Trophoblast cell (in vitro differentiated cells and primary cell): Measurements from ENCODE around the gene APC.

Experiments
- DNase-seq, 2 donors: peaks; one replicate each; pipeline ENCODE4 v3.0.0-alpha.2; 2016
- H2AFZ ChIP-seq: 2 replicates; pipeline ENCODE4 v1.6.1; 2013; ENCODE audit warnings: low read length, moderate library complexity, mild to moderate bottlenecking; ENCODE audit not compliant: insufficient read depth, poor library complexity
- H2AK5ac ChIP-seq: 2 replicates; pipeline ENCODE4 v1.6.1; 2013; ENCODE audit warnings: mild to moderate bottlenecking, low read length
- H2BK120ac ChIP-seq: 2 replicates; pipeline ENCODE4 v1.6.1; 2013; ENCODE audit warnings: low read length, mild to moderate bottlenecking, moderate library complexity; ENCODE audit not compliant: insufficient read depth, poor library complexity
- H2BK12ac ChIP-seq: 2 replicates; pipeline ENCODE4 v1.6.1; 2013; ENCODE audit warnings: mild to moderate bottlenecking, low read length, moderate library complexity
- H2BK5ac ChIP-seq: 2 replicates; pipeline ENCODE4 v1.6.1; 2013; ENCODE audit warnings: low read length, low read depth, moderate library complexity, mild to moderate bottlenecking; ENCODE audit not compliant: poor library complexity
- H3K14ac ChIP-seq: 2 replicates; pipeline ENCODE4 v1.6.1; 2013; ENCODE audit warnings: mild to moderate bottlenecking, low read length
- H3K18ac ChIP-seq: 2 replicates; pipeline ENCODE4 v1.6.1; 2013; ENCODE audit warnings: mild to moderate bottlenecking, low read length
- H3K23ac ChIP-seq: 2 replicates; pipeline ENCODE4 v1.6.1; 2013; ENCODE audit warnings: low read length
- H3K27ac ChIP-seq: 2 replicates; pipeline ENCODE4 v1.5.1; 2013; ENCODE audit warnings: low read depth, mild to moderate bottlenecking, inconsistent platforms, low read length, moderate library complexity
- H3K27me3 ChIP-seq: 2 replicates; pipeline ENCODE4 v1.6.1; 2013; ENCODE audit warnings: inconsistent platforms, mild to moderate bottlenecking, low read length, moderate library complexity; ENCODE audit not compliant: insufficient read depth
- H3K36me3 ChIP-seq, 2 experiments: 1 replicate in 1 of 2; 2 replicates in 1 of 2; pipeline ENCODE4 v1.6.1; 2013; ENCODE audit warnings: low read length in 2 of 2, mild to moderate bottlenecking in 2 of 2, moderate library complexity in 1 of 2; ENCODE audit not compliant: insufficient read depth in 2 of 2, control insufficient read depth in 1 of 2
- H3K4ac ChIP-seq: 2 replicates; pipeline ENCODE4 v1.6.1; 2013; ENCODE audit warnings: low read depth, mild to moderate bottlenecking, low read length, moderate library complexity
- H3K4me1 ChIP-seq, 2 experiments: 1 replicate in 1 of 2; 2 replicates in 1 of 2; pipeline ENCODE4 v1.6.1; 2013; ENCODE audit warnings: low read length in 2 of 2, mild to moderate bottlenecking in 2 of 2, moderate library complexity in 1 of 2; ENCODE audit not compliant: insufficient read depth in 2 of 2, control insufficient read depth in 1 of 2
- H3K4me2 ChIP-seq: 2 replicates; pipeline ENCODE4 v1.6.1; 2013; ENCODE audit warnings: inconsistent platforms, mild to moderate bottlenecking, low read length, moderate library complexity
- H3K4me3 ChIP-seq: 2 replicates; pipeline ENCODE4 v1.5.1; 2013; ENCODE audit warnings: mild to moderate bottlenecking, low read depth, low read length, inconsistent platforms
- H3K79me1 ChIP-seq: one replicate; pipeline ENCODE4 v1.6.1; 2013; ENCODE audit warnings: low read length
- H3K79me2 ChIP-seq: 2 replicates; pipeline ENCODE4 v1.6.1; 2013; ENCODE audit warnings: low read length, mild to moderate bottlenecking; ENCODE audit not compliant: control insufficient read depth, insufficient read depth, poor library complexity
- H3K9ac ChIP-seq: 2 replicates; pipeline ENCODE4 v1.6.1; 2013; ENCODE audit warnings: mild to moderate bottlenecking, low read length
- H3K9me3 ChIP-seq: 2 replicates; pipeline ENCODE4 v1.6.1; 2013; ENCODE audit warnings: low read depth, mild to moderate bottlenecking, control low read depth, inconsistent platforms, low read length; ENCODE audit not compliant: insufficient read depth
- H4K12ac ChIP-seq: 2 replicates; pipeline ENCODE4 v1.6.1; 2013; ENCODE audit warnings: low read depth, mild to moderate bottlenecking, low read length, moderate library complexity
- H4K8ac ChIP-seq: 2 replicates; pipeline ENCODE4 v1.6.1; 2013; ENCODE audit warnings: low read depth, mild to moderate bottlenecking, low read length, moderate library complexity
- H4K91ac ChIP-seq: one replicate; pipeline ENCODE4 v1.6.1; 2013; ENCODE audit warnings: low read depth, mild to moderate bottlenecking, low read length, moderate library complexity
- WGBS: extraction: QIAGEN DNeasy Blood & Tissue Kit; methylation state at CpG from one replicate; pipeline ENCODE4 v1.1.7; 2013; ENCODE audit warnings: missing lambda C conversion rate; ENCODE audit not compliant: insufficient read length, insufficient coverage; ENCODE audit errors: extremely low coverage; 5-methylcytosine and 5-hydroxymethylcytosine counted together

The APC gene

DNA sequence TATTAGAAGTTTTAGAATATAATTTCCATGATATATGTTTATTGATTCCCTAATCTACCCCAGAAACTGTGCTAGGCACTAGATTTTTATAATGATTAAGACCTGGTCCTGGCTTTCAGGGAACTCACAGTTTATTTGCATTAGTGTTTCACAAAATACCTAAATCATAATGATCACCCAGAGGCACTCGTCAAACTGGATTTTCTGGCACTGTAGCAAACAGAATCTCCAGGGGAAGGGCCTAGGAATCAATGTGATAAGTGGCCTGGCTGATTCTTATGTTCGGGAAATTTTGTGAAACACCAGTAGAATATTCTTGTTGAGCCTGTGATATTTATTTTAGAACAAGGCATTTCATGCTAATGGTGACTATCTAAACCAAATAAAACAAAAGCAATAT is 86.0 kb downstream of the APC start:
- no peak overlapping the region for H3K23ac ChIP-seq
- H4K91ac ChIP-seq = no peak overlapping the region

DNA sequence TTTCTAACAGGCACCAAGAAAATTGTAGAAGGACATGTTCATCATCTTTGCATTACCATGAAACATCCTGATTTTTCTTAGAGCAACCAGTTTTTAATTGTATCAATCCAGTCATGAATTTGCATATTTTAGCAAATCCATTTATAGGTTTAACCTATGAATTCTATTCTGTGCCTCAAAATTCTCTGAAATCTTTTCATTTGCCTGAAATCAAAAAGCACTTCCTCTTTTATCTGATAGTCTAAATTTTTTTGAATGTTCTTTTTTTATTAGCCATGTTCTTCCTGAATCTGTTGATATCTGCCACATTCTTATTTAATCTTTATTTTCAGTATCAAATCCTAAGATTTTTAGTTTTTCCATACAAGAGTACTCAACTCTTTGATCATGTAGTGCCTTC is 86.5 kb downstream of the APC start:
- Histone ChIP-seq H2AFZ (no peak overlapping the region), H2BK120ac (no peak overlapping the region), H3K9me3 (no peaks in the 10 kb centered on the region), H3K23ac (no peak overlapping the region), H4K8ac (no peak overlapping the region), H3K18ac (no peak overlapping the region), H4K91ac (no peak overlapping the region), H3K14ac (no peak overlapping the region), H3K36me3 (peaks cover 7 to 11% of the 10 kb centered on the region in 2 experiments), H3K27me3 (no peaks in the 10 kb centered on the region), H3K4me2 (no peak overlapping the region), H3K4me3 (no peak overlapping the region), H3K9ac (no peak overlapping the region), H3K79me1 (peaks cover 2% of the 10 kb centered on the region), H2AK5ac (no peak overlapping the region), H2BK12ac (no peak overlapping the region), H3K79me2 (peaks cover 2% of the 10 kb centered on the region), H3K4ac (no peak overlapping the region), H3K27ac (no peak overlapping the region), H3K4me1 (peaks cover 0 to 3% of the 10 kb centered on the region in 2 experiments), H4K12ac (no peak overlapping the region), H2BK5ac (no peak overlapping the region)
- DNase-seq = no peak

More for the DNA sequence above, 86.0 kb downstream of the APC start:
- no peak overlapping the region for H3K14ac ChIP-seq
- no peak overlapping the region for H3K4me2 ChIP-seq
- peaks cover 0 to 3% of the 10 kb centered on the region in 2 experiments for H3K4me1 ChIP-seq
- no peak overlapping the region for H2AK5ac ChIP-seq
- H2AFZ ChIP-seq = no peak overlapping the region
- H3K79me1 ChIP-seq = peaks cover 2% of the 10 kb centered on the region
- H3K9me3 ChIP-seq = no peaks in the 10 kb centered on the region
- H2BK5ac ChIP-seq = no peak overlapping the region
- DNase-seq = peak; percentile 84 to 91
- H3K79me2 ChIP-seq = peaks cover 2% of the 10 kb centered on the region
- WGBS = no CpG with 5 or more reads among the region's 2 CpGs
- no peak overlapping the region for H4K12ac ChIP-seq
- H3K27ac ChIP-seq = no peak overlapping the region
- no peak overlapping the region for H3K4me3 ChIP-seq
- no peak overlapping the region for H3K9ac ChIP-seq
- no peak overlapping the region for H3K4ac ChIP-seq
- no peak overlapping the region for H2BK12ac ChIP-seq
- H4K8ac ChIP-seq = no peak overlapping the region
- no peaks in the 10 kb centered on the region for H3K27me3 ChIP-seq
- H3K36me3 ChIP-seq = peaks cover 5 to 9% of the 10 kb centered on the region in 2 experiments
- H2BK120ac ChIP-seq = no peak overlapping the region
- no peak overlapping the region for H3K18ac ChIP-seq

DNA sequence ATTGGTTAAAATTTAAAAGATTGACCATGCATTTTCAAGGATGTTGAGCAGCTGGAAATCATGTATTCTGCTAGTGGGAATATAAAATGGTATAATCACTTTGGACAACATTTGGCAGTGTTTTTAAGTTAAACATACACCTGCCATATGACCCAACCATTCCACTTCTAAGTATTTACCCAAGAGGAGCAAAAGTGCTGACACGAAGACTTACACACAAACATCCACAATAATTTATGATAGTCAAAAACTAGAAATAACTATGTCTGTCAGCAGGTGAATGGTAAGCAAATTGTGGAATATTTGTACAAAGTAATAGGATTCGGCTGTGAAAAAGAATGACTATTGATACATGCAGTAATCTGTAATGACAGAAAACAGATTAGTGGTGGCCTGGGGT is 92.7 kb downstream of the APC start:
- Histone ChIP-seq H3K79me1 (no peaks in the 10 kb centered on the region), H3K36me3 (peaks cover 8 to 9% of the 10 kb centered on the region in 2 experiments), H3K9ac (no peak overlapping the region), H3K23ac (no peak overlapping the region), H3K27me3 (no peaks in the 10 kb centered on the region), H2BK5ac (no peak overlapping the region), H4K12ac (no peak overlapping the region), H2AFZ (no peak overlapping the region), H3K14ac (no peak overlapping the region), H2BK12ac (no peak overlapping the region), H3K79me2 (no peaks in the 10 kb centered on the region), H3K9me3 (no peaks in the 10 kb centered on the region), H2BK120ac (no peak overlapping the region), H3K27ac (no peak overlapping the region), H3K4ac (no peak overlapping the region), H4K8ac (no peak overlapping the region), H4K91ac (no peak overlapping the region), H3K18ac (no peak overlapping the region), H3K4me3 (no peak overlapping the region), H3K4me2 (no peak overlapping the region), H2AK5ac (no peak overlapping the region), H3K4me1 (no peaks in the 10 kb centered on the region)
- WGBS = no CpG with 5 or more reads among the region's 2 CpGs
- no peak for DNase-seq

DNA sequence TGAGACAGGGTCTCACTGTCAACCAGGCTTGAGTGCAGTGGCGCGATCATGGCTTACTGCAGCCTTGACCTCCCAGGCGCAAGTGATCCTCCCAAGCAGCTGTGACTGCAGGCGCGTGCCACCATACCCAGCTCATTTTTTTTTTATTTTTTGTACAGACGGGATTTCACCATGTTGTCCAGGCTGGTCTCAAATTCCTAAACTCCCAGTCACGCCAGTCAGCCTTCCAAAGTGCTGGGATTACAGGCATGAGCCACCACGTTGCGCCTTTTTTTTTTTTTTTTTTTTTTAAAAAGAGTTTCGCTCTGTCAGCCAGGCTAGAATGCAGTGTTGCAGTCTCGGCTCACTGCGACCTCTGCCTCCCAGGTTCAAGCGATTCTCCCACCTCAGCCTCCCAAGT is 96.3 kb downstream of the APC start:
- DNase-seq = peak; percentile 82 to 92
- no peak overlapping the region for H4K91ac ChIP-seq
- H3K23ac ChIP-seq = no peak overlapping the region
- H3K4me3 ChIP-seq = no peak overlapping the region
- H3K18ac ChIP-seq = no peak overlapping the region
- no peak overlapping the region for H2BK12ac ChIP-seq
- H3K79me2 ChIP-seq = no peaks in the 10 kb centered on the region
- H3K9me3 ChIP-seq = no peaks in the 10 kb centered on the region
- H3K27ac ChIP-seq = no peak overlapping the region
- H4K8ac ChIP-seq = no peak overlapping the region
- H3K9ac ChIP-seq = no peak overlapping the region
- peaks cover 4 to 8% of the 10 kb centered on the region in 2 experiments for H3K36me3 ChIP-seq
- H2BK5ac ChIP-seq = no peak overlapping the region
- no peaks in the 10 kb centered on the region for H3K27me3 ChIP-seq
- H3K4ac ChIP-seq = no peak overlapping the region
- WGBS = no CpG with 5 or more reads among the region's 13 CpGs
- no peak overlapping the region for H2AFZ ChIP-seq
- no peaks in the 10 kb centered on the region for H3K79me1 ChIP-seq
- no peaks in the 10 kb centered on the region for H3K4me1 ChIP-seq
- no peak overlapping the region for H2BK120ac ChIP-seq
- H3K4me2 ChIP-seq = no peak overlapping the region
- H3K14ac ChIP-seq = no peak overlapping the region
- no peak overlapping the region for H4K12ac ChIP-seq
- no peak overlapping the region for H2AK5ac ChIP-seq
